Midbrain (tissue), 1 donor: ENCODE data around the gene RNF150.

Source experiments
- DNase-seq: peaks from one replicate; lab custom pipeline; 2025; lab: John Stamatoyannopoulos, UW

RNF150 gene

DNA sequence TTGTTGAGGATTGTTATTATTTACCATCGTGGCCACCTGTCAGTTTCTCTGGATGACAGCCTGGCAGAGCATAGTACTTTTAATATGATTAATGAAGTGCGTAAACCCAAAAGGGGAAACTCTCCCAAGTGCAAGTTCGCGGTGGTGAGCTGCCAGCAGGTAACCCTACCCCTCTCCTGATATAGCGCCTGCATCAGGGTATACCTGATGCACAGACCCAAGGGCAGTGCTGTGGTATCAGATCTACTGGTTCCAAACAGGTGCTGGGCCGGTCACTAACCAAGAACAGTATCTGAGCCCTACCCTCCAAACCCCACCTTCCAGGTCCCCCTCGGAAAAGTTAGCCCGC, 1.6 kb downstream of the RNF150 start:
- no peak for DNase-seq

DNA sequence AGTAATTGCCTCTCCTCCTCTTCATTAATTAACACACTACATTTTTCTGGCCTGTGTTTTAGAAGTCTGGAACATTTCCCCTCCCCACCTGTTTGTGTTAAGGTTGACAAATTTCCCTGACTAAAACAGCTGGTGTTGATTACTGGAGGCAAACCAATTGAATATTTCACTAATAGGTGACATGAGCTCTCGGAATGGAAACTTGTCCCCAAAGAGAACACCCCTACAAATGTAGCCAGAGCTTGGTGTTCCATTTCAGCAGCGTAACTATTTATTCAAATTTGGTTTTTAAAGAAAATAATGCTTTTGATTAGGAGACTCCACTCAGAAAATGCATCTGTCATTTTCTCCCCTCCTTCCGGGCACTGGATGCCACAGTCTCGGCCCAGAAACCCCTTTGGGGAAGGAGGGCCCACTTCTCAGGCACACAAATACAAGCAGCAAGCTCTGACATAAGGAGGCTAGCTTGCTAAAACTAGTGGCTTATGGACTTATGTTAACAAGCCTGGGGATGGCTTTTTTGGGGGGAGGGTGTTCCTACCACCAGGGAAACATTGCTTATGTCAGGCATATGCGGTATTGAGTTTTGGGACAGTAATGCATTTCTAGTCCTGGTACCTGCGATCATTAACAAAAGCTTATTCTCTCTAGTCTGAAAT, 2.2 kb downstream of the RNF150 start:
- DNase-seq = no peak

GRCh38 chr4:141127884-141128283, 5.4 kb downstream of the RNF150 start:
- DNase-seq = peak; percentile 21

- no peak for DNase-seq
Measured at GRCh38 chr4:141126769-141127168, 6.5 kb downstream of the RNF150 start.

DNA sequence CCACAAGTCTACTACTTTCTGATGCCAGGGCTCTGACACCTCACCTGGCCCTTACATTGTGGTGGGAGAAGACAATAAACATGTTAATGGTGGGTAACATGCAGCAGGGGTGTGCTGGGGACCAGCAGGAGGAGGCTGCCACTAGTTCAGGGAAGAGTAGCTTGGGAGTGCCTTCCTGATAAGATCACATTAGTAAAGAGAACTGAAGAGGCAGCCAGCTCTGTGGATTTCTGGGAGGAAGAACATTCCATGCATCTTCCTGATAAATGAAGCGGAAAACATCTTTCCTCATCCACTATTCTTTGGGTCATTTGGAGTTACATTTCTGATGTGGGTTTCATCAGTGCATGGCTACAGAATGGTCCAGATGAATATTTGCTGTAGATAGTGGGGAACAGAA, 9.0 kb downstream of the RNF150 start:
- no peak for DNase-seq

GRCh38 chr4:141121768-141122454, 11.4 kb downstream of the RNF150 start:
- no peak for DNase-seq

- no peak for DNase-seq
Measured at GRCh38 chr4:141121101-141121500, 12.2 kb downstream of the RNF150 start.

DNA sequence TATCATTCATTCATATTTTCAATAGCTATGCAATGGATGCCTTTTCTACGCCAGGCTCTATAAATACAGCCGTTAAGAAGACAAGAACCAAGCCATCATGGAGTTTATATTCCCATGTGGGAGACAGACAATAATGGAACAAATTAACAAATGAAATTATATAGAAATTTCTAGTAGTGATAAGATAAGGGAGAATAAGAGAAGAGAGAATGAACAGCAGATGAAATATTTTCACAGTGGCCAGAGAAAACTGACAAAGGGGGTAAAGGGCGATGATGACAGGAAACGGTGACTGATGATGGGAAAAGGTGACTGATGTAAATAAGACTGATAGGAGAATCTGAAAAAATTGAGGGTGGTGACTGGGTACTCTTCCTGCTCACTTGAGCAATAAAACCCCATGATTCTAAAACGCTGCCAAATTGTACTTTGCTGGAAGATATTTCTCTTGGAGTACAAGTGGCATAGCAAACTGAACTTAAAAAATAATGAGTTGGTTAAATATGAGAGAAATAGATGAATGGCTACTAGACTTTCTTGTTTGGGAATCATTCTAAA, 13.2 kb downstream of the RNF150 start:
- no peak for DNase-seq

DNA sequence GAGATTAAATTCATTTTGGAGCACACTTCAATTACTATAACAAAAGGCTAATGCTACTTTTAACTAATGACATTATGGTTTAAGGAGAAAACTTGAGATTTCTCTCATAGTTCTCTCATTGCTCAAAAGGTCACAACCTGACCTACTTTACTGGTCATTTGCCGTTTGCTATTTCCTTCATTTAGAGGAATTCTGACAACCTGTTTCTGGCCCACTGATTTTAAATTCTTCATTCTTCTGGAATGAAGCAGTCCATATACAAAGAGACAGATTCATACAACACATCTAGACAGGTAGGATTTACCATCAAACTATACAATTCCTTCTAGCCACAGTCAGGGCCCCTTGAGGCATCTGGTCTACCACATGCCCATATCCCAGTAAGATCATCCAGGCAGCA, 14.2 kb downstream of the RNF150 start:
- DNase-seq = no peak

GRCh38 chr4:141118381-141118780, 14.9 kb downstream of the RNF150 start:
- DNase-seq = no peak

GRCh38 chr4:141117935-141118334, 15.3 kb downstream of the RNF150 start:
- DNase-seq = no peak

DNA sequence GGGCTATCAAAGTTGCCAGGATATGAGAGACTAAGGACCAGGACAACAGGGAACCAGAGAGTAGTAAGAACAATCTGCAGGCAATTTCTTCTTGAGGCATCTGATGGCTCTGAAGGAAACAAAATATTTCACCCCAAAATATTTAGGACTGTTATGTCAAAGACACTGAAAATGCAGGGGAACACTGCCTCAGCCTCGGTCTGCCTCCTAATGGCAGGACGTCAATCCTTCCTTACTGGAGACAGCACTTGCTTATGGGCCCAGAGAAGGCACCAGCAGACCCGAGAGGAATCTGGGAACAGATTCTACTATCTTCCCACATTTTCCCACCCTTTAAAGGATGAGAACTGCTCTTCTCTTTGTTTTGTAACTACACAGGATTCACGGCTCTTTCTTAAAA, 23.3 kb downstream of the RNF150 start:
- no peak for DNase-seq

GRCh38 chr4:141107927-141108326, 25.3 kb downstream of the RNF150 start:
- DNase-seq = no peak

DNA sequence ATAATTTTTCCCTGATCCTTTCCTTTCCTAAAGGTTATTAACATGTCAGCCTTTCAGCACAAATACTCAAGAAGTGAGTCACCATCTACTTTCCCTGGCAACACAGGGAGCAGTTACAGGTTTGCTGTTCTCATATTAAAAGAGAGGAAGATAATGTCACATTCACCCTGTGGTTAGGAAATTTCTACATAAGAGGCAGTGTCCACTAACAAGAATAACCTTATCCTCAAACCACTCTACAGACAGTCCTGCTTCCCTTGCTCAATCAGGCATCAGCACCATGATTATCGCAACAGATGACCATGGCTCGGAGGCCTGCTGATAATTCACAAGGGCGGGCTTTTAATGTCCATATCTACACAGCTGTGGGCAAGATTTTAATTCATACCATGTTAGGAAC, 30.9 kb downstream of the RNF150 start:
- no peak for DNase-seq

DNA sequence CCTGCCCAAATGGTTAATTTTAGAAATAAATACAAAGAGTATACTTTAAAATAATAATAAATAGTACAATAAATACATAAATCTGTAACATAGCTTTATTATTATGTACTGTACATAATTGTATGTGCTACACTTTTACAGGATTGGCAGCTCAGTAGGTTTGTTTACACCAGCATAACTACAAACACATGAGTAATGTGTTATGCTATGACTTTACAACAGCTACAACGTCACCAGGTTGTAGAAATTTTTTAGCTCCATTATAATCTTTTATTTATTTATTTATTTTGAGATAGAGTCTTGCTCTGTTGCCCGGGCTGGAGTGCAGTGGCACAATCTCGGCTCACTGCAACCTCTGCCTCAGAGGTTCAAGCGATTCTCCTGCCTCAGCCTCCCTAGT, 31.8 kb downstream of the RNF150 start:
- DNase-seq = no peak

- no peak for DNase-seq
Measured at GRCh38 chr4:141099326-141099725, 33.9 kb downstream of the RNF150 start.

DNA sequence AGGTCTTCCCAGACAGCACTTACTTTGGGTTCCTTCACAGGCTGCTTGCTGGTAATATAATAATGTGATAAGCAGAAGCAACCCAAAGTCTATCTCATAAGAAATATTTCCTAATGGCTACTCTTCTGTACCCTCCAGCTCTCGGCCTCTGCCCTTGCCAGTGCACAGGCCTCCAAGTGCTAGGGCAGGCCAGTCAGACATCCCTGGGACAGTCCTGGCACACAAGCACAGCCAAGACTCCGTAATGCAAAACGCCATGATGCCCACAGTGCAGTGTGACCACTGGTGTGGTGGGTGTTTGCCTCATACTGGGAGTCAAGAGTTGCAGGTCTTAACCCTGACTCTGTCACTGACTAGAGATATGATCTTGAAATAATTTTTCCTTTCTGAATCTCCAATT, 35.1 kb downstream of the RNF150 start:
- DNase-seq = no peak

DNA sequence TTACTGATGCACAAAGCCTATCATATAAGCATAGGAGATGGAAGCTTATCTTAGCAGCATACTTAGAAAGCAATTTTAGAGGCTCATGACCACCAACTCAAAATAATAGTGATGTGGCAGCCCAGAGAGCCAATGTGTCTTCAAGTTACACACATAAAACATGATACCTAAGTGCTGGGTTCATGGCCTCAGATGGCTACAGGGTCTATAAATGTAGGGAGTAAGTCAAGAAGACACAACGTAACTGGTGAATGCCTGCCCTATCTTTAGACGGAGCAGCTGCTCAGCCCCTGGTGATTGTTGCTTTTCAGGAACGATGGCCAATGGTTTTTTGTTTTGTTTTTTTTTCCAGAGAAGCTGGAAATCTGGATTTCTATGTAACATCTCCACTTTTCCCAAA, 42.8 kb downstream of the RNF150 start:
- DNase-seq = no peak

GRCh38 chr4:141081921-141082395, 51.3 kb downstream of the RNF150 start:
- no peak for DNase-seq

DNA sequence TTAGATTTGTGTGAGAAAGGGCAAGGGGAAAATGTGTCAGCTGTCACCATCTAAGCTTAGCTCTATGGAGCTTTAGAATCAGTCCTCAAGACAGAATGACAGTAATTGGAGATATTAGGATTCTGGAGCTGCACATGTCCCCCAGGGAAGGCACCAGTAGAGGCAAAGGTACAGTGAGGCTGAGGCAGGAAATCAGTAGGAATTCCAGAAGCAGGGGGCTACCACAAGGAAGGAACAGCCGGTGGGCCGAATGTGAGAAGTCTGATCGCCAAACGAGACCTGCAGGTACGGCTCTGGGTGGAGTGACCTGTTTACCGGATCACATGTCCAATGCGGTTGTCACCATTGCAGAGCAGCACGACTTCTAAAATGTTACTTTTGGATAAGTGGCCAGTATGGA, 52.6 kb downstream of the RNF150 start:
- DNase-seq = no peak

GRCh38 chr4:141079393-141079930, 53.8 kb downstream of the RNF150 start:
- no peak for DNase-seq

DNA sequence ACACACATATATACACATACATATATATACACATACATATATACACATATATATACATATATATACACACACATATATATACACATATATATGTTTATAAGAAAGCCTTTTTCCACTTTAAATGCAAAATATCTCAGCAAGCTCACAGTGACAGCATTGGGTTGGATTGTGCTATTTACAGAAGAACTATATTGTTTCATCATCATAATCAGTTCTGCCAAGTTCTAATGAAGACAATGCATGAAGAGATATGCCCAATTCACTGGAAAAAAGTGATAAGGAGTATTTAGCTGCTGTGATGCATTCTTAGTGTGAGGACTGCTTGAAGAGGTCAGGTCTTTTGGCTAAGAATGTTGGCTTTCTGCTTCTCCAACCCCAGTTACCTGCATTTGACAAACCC, 54.4 kb downstream of the RNF150 start:
- no peak for DNase-seq

- no peak for DNase-seq
Measured at GRCh38 chr4:141077611-141078225, 55.6 kb downstream of the RNF150 start.
